ENCODE measurements around the gene THSD7B.

The THSD7B gene

GRCh38 chr2:137405496-137405895 is 640.2 kb downstream of the THSD7B start:
- DNase-seq = no peak

- DNase-seq = no peak
These were observed 646.2 kb downstream of the THSD7B start for GRCh38 chr2:137411585-137411984.

GRCh38 chr2:137420744-137421143 is 655.4 kb downstream of the THSD7B start:
- DNase-seq = no peak

GRCh38 chr2:137435162-137435561 is 669.8 kb downstream of the THSD7B start:
- DNase-seq = no peak

- no peak for DNase-seq
These were observed 672.0 kb downstream of the THSD7B start for GRCh38 chr2:137437386-137437785.

- no peak for DNase-seq
These were observed 679.6 kb downstream of the THSD7B start for GRCh38 chr2:137444970-137445369.

- DNase-seq = no peak
These were observed 684.1 kb downstream of the THSD7B start for GRCh38 chr2:137449454-137449853.

GRCh38 chr2:137454886-137455285 is 689.5 kb downstream of the THSD7B start:
- DNase-seq = no peak

- no peak for DNase-seq
These were observed 702.0 kb downstream of the THSD7B start for GRCh38 chr2:137467246-137467862.

GRCh38 chr2:137493261-137493660 is 727.9 kb downstream of the THSD7B start:
- no peak for DNase-seq

- no peak for DNase-seq
These were observed 735.3 kb downstream of the THSD7B start for GRCh38 chr2:137500599-137500998.

GRCh38 chr2:137507237-137507636 is 741.9 kb downstream of the THSD7B start:
- no peak for DNase-seq

- DNase-seq = no peak
These were observed 743.5 kb downstream of the THSD7B start for GRCh38 chr2:137508739-137509384.

- DNase-seq = no peak
These were observed 746.2 kb downstream of the THSD7B start for GRCh38 chr2:137511526-137511925.

- no peak for DNase-seq
These were observed 756.6 kb downstream of the THSD7B start for GRCh38 chr2:137521653-137522619.

- no peak for DNase-seq
These were observed 757.3 kb downstream of the THSD7B start for GRCh38 chr2:137522620-137523011.

GRCh38 chr2:137523931-137524330 is 758.6 kb downstream of the THSD7B start:
- DNase-seq = no peak

- DNase-seq = no peak
These were observed 759.8 kb downstream of the THSD7B start for GRCh38 chr2:137525132-137525531.

- no peak for DNase-seq
These were observed 760.4 kb downstream of the THSD7B start for GRCh38 chr2:137525641-137526190.

GRCh38 chr2:137535897-137536296 is 770.6 kb downstream of the THSD7B start:
- DNase-seq = no peak

GRCh38 chr2:137539336-137539735 is 774.0 kb downstream of the THSD7B start:
- no peak for DNase-seq

- DNase-seq = no peak
These were observed 782.5 kb downstream of the THSD7B start for GRCh38 chr2:137547842-137548241.

GRCh38 chr2:137566387-137566786 is 801.0 kb downstream of the THSD7B start:
- no peak for DNase-seq

Data from activated CD8-positive, alpha-beta memory T cell treated with anti-CD3 and anti-CD28 coated beads for 24 hours (primary cell).